PC-9 (cell line): Measurements from ENCODE around the gene SCIN. TPM values are rescaled to one million over a fixed set of nuclear protein-coding genes. Genes with fewer than 3 reads are reported as not detected.
"Not testable (repeated sequence)": the region's sequence is repeated elsewhere in the genome, so short reads cannot be mapped to it uniquely, and the experiment has no call there.

Experiments used
- BruUV-seq: library from RNA; stranded (reverse); fragments of 400-500 nt; replicated peaks from 2 replicates; lab custom pipeline; 2021; lab: Mats Ljungman, UMichigan
- CTCF ChIA-PET: fragments of 300-600 bp; sonication (Branson Sonifier 250); formaldehyde crosslinking; loops from one replicate; lab custom pipeline; 2022; ENCODE audit warnings: antibody characterized with exemption; lab: Charles Lee
- POLR2A ChIA-PET: fragments of 300-600 bp; sonication (Branson Sonifier 250); formaldehyde crosslinking; loops from one replicate; lab custom pipeline; 2022; ENCODE audit warnings: antibody characterized with exemption; ENCODE audit not compliant: unreplicated experiment; lab: Charles Lee
- DNase-seq, 2 experiments: peaks; one replicate each; pipeline versions ENCODE4 v3.0.0 to v3.0.0-alpha.2; 2015 to 2022; ENCODE audit warnings: mixed read lengths in 1 of 2
- H2AFZ ChIP-seq: fragments of 200-600 bp; sonication (generic); 2 replicates; pipeline ENCODE4 v1.8.1; 2017; ENCODE audit warnings: antibody characterized with exemption
- H3F3A ChIP-seq: fragments of 200-600 bp; sonication (generic); 2 replicates; pipeline ENCODE4 v1.8.1; 2017; ENCODE audit warnings: antibody characterized with exemption, mild to moderate bottlenecking, low read depth; ENCODE audit not compliant: insufficient read depth
- H3K27ac ChIP-seq: fragments of 200-600 bp; sonication (generic); 2 replicates; pipeline ENCODE4 v1.6.1; 2016; ENCODE audit warnings: mixed run types
- H3K27me3 ChIP-seq: fragments of 200-600 bp; sonication (generic); 2 replicates; pipeline ENCODE4 v1.6.1; 2016; ENCODE audit warnings: low read depth, mixed run types; ENCODE audit not compliant: insufficient read depth
- H3K36me3 ChIP-seq: fragments of 200-600 bp; sonication (generic); 2 replicates; pipeline ENCODE4 v1.6.1; 2016; ENCODE audit warnings: low read depth, mixed run types
- H3K4me1 ChIP-seq: fragments of 200-600 bp; sonication (generic); replicated peaks from 2 replicates; pipeline ENCODE4 v1.6.1; 2016; ENCODE audit warnings: mixed run types; ENCODE audit not compliant: insufficient read depth
- H3K4me2 ChIP-seq: fragments of 200-600 bp; sonication (generic); 2 replicates; pipeline ENCODE4 v1.6.1; 2017; ENCODE audit warnings: mixed run types
- H3K4me3 ChIP-seq: fragments of 200-600 bp; sonication (generic); 2 replicates; pipeline ENCODE4 v1.6.1; 2016; ENCODE audit warnings: mixed run types
- H3K79me2 ChIP-seq: fragments of 200-600 bp; sonication (generic); 2 replicates; pipeline ENCODE4 v1.6.1; 2017; ENCODE audit warnings: low read depth, mixed run types
- H3K9me2 ChIP-seq: fragments of 200-600 bp; sonication (generic); 2 replicates; pipeline ENCODE4 v1.8.1; 2017; ENCODE audit warnings: mild to moderate bottlenecking; ENCODE audit not compliant: insufficient read depth
- H3K9me3 ChIP-seq: fragments of 200-600 bp; sonication (generic); 2 replicates; pipeline ENCODE4 v1.8.1; 2016; ENCODE audit warnings: low read depth; ENCODE audit not compliant: insufficient read depth
- H4K20me1 ChIP-seq: fragments of 200-600 bp; sonication (generic); 2 replicates; pipeline ENCODE4 v1.8.1; 2017; ENCODE audit not compliant: insufficient read depth
- EZH2 ChIP-seq: fragments of 200-600 bp; sonication (generic); IDR thresholded peaks from 2 replicates; pipeline ENCODE4 v1.8.0; 2017; ENCODE audit warnings: antibody characterized with exemption, low read depth
- intact Hi-C: fragments of 100-400 bp; cut with micrococcal nuclease; formaldehyde crosslinking; loops from one replicate; pipeline ENCODE4 v1.10.0; 2022; ENCODE audit not compliant: unreplicated experiment
- total RNA-seq: library from RNA; stranded (reverse); gene quantifications from 2 replicates; pipeline ENCODE4 v1.2.3, GENCODE V29; 2021
- TF ChIP-seq, protein P1 (sequence below): fragments of 200-600 bp; sonication (generic); conservative IDR thresholded peaks from 2 replicates; pipeline ENCODE4 v1.6.1; 2017; ENCODE audit warnings: mixed run types, antibody characterized with exemption, mild to moderate bottlenecking, moderate library complexity

SCIN gene
- total RNA-seq, 1 experiment from 2014 or later, result 0.92 TPM

DNA sequence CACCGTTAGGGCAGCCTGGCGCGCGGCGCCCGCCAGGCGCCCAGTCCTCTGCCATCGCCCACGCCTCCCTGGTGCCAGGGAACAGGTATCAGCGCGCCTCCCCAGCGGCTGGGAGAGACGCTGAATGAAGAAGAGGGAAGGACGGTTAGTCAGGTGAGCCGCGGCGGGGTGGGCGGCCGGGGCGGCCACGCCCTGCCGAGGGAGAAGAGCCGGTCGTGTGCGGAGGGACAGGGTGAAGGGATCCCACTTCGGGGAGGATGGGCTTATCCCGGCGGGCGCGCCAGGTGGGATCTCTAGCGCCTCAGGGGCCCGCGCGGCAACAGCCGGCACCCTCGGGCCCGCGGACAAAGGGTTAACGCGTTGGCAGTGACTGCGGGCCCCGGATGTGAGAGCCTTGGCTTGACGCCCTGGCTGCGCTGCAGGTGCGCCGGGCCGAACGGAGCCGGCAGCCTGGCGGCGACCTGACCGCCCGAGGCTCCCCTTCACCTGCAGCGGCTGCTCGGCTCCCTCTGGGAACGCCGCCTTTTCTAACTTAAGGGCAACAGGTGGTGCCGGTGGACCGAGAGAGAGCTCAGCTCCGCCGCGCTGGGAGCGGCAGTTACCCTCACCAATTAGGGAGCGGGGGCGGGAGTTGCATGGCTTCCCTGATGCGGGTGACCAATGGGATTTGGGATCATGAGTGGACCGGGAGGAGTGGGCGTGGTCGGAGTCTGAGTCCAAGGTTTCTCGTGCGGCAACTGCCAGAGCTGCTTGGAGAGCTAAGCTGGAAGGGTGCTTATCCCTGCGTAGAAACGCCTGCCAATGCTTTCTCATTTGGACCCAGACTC lies 116.6 kb downstream of the SCIN start, which contains the start of gene ARL4A:
ARL4A (plus strand) TSS at position 743 of the 827 bp plus-strand sequence. CDS start 622 bp downstream, outside the sequence.
- peak within 1 kb of the TSS; percentile 77 for H3K4me3 ChIP-seq
- peak within 1 kb of the TSS; percentile 99 for H3K4me2 ChIP-seq
- CTCF ChIA-PET, result interaction anchor here (0.6 to 1.8 kb wide), 15 partner anchors 9 to 573 kb away, joined by 3 to 14 read pairs (median 4); no protein-coding TSS in a partner anchor
- TF ChIP-seq, protein P1, sequence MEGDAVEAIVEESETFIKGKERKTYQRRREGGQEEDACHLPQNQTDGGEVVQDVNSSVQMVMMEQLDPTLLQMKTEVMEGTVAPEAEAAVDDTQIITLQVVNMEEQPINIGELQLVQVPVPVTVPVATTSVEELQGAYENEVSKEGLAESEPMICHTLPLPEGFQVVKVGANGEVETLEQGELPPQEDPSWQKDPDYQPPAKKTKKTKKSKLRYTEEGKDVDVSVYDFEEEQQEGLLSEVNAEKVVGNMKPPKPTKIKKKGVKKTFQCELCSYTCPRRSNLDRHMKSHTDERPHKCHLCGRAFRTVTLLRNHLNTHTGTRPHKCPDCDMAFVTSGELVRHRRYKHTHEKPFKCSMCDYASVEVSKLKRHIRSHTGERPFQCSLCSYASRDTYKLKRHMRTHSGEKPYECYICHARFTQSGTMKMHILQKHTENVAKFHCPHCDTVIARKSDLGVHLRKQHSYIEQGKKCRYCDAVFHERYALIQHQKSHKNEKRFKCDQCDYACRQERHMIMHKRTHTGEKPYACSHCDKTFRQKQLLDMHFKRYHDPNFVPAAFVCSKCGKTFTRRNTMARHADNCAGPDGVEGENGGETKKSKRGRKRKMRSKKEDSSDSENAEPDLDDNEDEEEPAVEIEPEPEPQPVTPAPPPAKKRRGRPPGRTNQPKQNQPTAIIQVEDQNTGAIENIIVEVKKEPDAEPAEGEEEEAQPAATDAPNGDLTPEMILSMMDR, result peak; percentile 56; the same call in 1 of the 2 replicates
- TF ChIP-seq EZH2, result no peak
- H3K27ac ChIP-seq, result peak within 1 kb of the TSS; percentile 63
- H3K27me3 ChIP-seq, result no peaks in the 10 kb centered on the region
- H3K4me1 ChIP-seq, result peaks cover 15% of the 10 kb centered on the region; the same call in 1 of the 2 replicates
- peak within 1 kb of the TSS; percentile 98 for H2AFZ ChIP-seq
- intact Hi-C loops, result loop anchor here (1.0 to 5.0 kb wide), 13 partner anchors 20 to 576 kb away; no protein-coding TSS in a partner anchor
- H3F3A ChIP-seq, result peaks cover 17% of the 10 kb centered on the region
- H4K20me1 ChIP-seq, result no peaks in the 10 kb centered on the region; the same call in 1 of the 2 replicates
- POLR2A ChIA-PET, result interaction anchor here (0.5 to 1.5 kb wide), 14 partner anchors 24 to 1445 kb away, joined by 3 to 12 read pairs (median 4); no protein-coding TSS in a partner anchor
- H3K36me3 ChIP-seq, result no peaks in the 10 kb centered on the region
- H3K9me3 ChIP-seq, result no peaks in the 10 kb centered on the region
- TSS peak; percentile 4 for BruUV-seq
- H3K9me2 ChIP-seq, result no peaks in the 10 kb centered on the region
- DNase-seq, result peak; percentile 97 to 100
- peaks cover 17% of the 10 kb centered on the region for H3K79me2 ChIP-seq

DNA sequence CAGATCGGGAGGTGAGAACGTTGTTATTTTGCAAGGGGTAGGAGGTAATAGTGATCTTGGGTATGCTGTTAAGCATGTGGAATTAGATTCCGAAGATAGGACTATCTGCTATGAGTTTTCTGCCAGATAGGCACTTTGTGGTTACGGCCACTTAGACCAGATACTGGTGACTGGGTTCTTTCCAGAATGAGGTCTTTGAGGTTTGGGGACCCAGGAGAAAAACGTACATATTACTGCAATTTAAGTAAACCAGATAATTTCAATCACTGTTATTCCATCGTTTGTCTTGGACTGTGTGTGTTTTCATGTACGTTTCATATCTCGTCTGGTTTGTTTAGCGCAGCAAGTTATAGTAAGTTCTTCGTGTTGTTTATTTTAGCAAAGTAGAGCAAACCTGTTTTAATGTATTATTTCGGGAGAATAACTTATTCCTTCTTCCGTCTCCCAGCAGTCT lies 117.2 kb downstream of the SCIN start:
- BruUV-seq, result no TSS peak
- CTCF ChIA-PET, result interaction anchor here (0.6 to 1.8 kb wide), 11 partner anchors 18 to 572 kb away, joined by 3 to 14 read pairs (median 4); no protein-coding TSS in a partner anchor
- peak overlapping the region; percentile 99 for H3K4me2 ChIP-seq

DNA sequence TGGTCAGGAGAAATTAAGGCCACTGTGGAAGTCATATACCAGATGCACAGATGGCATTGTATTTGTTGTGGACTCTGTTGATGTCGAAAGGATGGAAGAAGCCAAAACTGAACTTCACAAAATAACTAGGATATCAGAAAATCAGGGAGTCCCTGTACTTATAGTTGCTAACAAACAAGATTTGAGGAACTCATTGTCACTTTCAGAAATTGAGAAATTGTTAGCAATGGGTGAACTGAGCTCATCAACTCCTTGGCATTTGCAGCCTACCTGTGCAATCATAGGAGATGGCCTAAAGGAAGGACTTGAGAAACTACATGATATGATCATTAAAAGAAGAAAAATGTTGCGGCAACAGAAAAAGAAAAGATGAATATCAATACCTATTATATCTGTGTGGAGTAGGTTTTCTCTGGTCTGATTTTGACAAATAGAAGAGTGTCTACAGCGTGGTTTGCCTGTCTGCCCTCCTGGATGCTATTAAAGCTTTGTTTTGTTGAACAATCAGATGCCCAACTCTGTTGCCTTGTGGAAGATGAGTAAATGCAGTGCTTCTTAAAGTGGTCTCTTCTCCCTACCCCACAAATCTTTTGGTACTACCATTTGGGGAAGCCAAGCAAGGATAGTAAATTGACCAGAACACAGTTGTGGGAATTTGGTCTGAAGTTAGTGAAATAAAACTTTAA lies 118.1 kb downstream of the SCIN start:
- Histone ChIP-seq H3F3A (peaks cover 17% of the 10 kb centered on the region), H3K4me1 (peaks cover 15% of the 10 kb centered on the region; the same call in 1 of the 2 replicates), H3K4me2 (peak overlapping the region; percentile 99), H3K79me2 (peaks cover 17% of the 10 kb centered on the region)
- H3K36me3 ChIP-seq, H3K9me3 ChIP-seq, H3K4me3 ChIP-seq, H4K20me1 ChIP-seq, BruUV-seq, H3K9me2 ChIP-seq, DNase-seq, H3K27ac ChIP-seq, H2AFZ ChIP-seq, H3K27me3 ChIP-seq, POLR2A ChIA-PET: not testable (repeated sequence)
- intact Hi-C loops, result loop anchor here (5.0 kb wide), 2 partner anchors 209 to 489 kb away; no protein-coding TSS in a partner anchor
- CTCF ChIA-PET, result interaction anchor here (0.6 kb wide), 1 partner anchor 18 kb away, joined by 4 read pairs; no protein-coding TSS in a partner anchor

More for the DNA sequence above, 117.2 kb downstream of the SCIN start:
- TF ChIP-seq, protein P1, result no peak
- TF ChIP-seq EZH2, result no peak
- Histone ChIP-seq H3F3A (peaks cover 17% of the 10 kb centered on the region), H3K79me2 (peaks cover 17% of the 10 kb centered on the region), H3K27me3 (no peaks in the 10 kb centered on the region), H3K36me3 (no peaks in the 10 kb centered on the region), H3K27ac (peak overlapping the region; percentile 38), H2AFZ (peak overlapping the region; percentile 98), H4K20me1 (no peaks in the 10 kb centered on the region; the same call in 1 of the 2 replicates), H3K9me2 (no peaks in the 10 kb centered on the region), H3K4me1 (peaks cover 15% of the 10 kb centered on the region; the same call in 1 of the 2 replicates), H3K9me3 (no peaks in the 10 kb centered on the region), H3K4me3 (peak overlapping the region; percentile 77)
- POLR2A ChIA-PET, result interaction anchor here (0.5 to 1.3 kb wide), 10 partner anchors 23 to 1444 kb away, joined by 3 to 8 read pairs (median 4); no protein-coding TSS in a partner anchor
- no peak for DNase-seq
- intact Hi-C loops, result loop anchor here (1.0 to 5.0 kb wide), 11 partner anchors 19 to 576 kb away; no protein-coding TSS in a partner anchor
